Caco-2 (cell line): ENCODE results near the gene CMSS1. TPM values are rescaled to one million over a fixed set of nuclear protein-coding genes. Genes with fewer than 3 reads are reported as not detected.

ENCODE experiments used
- BruUV-seq: library from RNA; stranded (reverse); fragments of 400-500 nt; replicated peaks from 2 replicates; lab custom pipeline; 2021; lab: Mats Ljungman, UMichigan
- CTCF ChIA-PET: fragments of 300-600 bp; sonication (Branson Sonifier 250); formaldehyde crosslinking; loops from one replicate; lab custom pipeline; 2022; ENCODE audit warnings: antibody characterized with exemption; lab: Charles Lee
- POLR2A ChIA-PET: fragments of 300-600 bp; sonication (Branson Sonifier 250); formaldehyde crosslinking; loops from one replicate; lab custom pipeline; 2022; ENCODE audit warnings: antibody characterized with exemption; lab: Charles Lee
- DNase-seq, 2 experiments: peaks; one replicate each; pipeline versions ENCODE4 v3.0.0 to v3.0.0-alpha.2; 2020 to 2022
- H3K27me3 ChIP-seq: replicated peaks from 2 replicates; pipeline ENCODE4 v1.6.0; 2011; ENCODE audit warnings: low read length; ENCODE audit not compliant: control insufficient read depth, insufficient read depth
- H3K36me3 ChIP-seq: 2 replicates; pipeline ENCODE4 v1.5.1; 2011; ENCODE audit warnings: low read length; ENCODE audit not compliant: control insufficient read depth, insufficient read depth
- H3K4me1 ChIP-seq: fragments of 250-450 bp; sonication (Bioruptor Pico); 2 replicates; pipeline ENCODE4 v1.5.1; 2020; ENCODE audit warnings: mild to moderate bottlenecking
- H3K4me3 ChIP-seq: 2 replicates; pipeline ENCODE4 v1.5.1; 2011; ENCODE audit warnings: low read depth, mild to moderate bottlenecking, control low read depth, low read length
- H3K9me3 ChIP-seq: fragments of 250-450 bp; sonication (Bioruptor Pico); 2 replicates; pipeline ENCODE4 v1.5.1; 2020; ENCODE audit warnings: mild to moderate bottlenecking, moderate library complexity
- H3K27ac Mint-ChIP-seq: one replicate; pipeline ENCODE4 v1.8.0; 2022; ENCODE audit warnings: mixed read lengths; ENCODE audit not compliant: unreplicated experiment
- H3K27me3 Mint-ChIP-seq: one replicate; pipeline ENCODE4 v1.8.0; 2022; ENCODE audit warnings: mixed read lengths; ENCODE audit not compliant: insufficient read depth, unreplicated experiment
- H3K36me3 Mint-ChIP-seq: one replicate; pipeline ENCODE4 v1.8.0; 2022; ENCODE audit warnings: mild to moderate bottlenecking, mixed read lengths; ENCODE audit not compliant: insufficient read depth, unreplicated experiment
- H3K4me1 Mint-ChIP-seq: one replicate; pipeline ENCODE4 v1.8.0; 2022; ENCODE audit warnings: low read depth, mixed read lengths; ENCODE audit not compliant: unreplicated experiment
- H3K4me3 Mint-ChIP-seq: one replicate; pipeline ENCODE4 v1.8.0; 2022; ENCODE audit warnings: mild to moderate bottlenecking, moderate library complexity, mixed read lengths; ENCODE audit not compliant: unreplicated experiment
- H3K9me3 Mint-ChIP-seq: one replicate; pipeline ENCODE4 v1.8.0; 2022; ENCODE audit warnings: mixed read lengths; ENCODE audit not compliant: unreplicated experiment
- CTCF ChIP-seq, 2 experiments: fragments of 200-600 bp in 1 of 2; IDR thresholded peaks; 1 replicate in 1 of 2; 2 replicates in 1 of 2; pipeline versions ENCODE4 v1.5.1 to v1.8.0; 2011 to 2022; ENCODE audit warnings: antibody characterized with exemption in 1 of 2, control low read depth in 1 of 2, inconsistent platforms in 1 of 2, low read depth in 1 of 2, low read length in 1 of 2, mild to moderate bottlenecking in 1 of 2, moderate library complexity in 1 of 2; ENCODE audit not compliant: insufficient read depth in 1 of 2, severe bottlenecking in 1 of 2, unreplicated experiment in 1 of 2
- intact Hi-C: fragments of 100-400 bp; cut with micrococcal nuclease; formaldehyde crosslinking; loops from one replicate; pipeline ENCODE4 v1.10.0; 2022; ENCODE audit not compliant: unreplicated experiment
- total RNA-seq: library from RNA; stranded (reverse); gene quantifications from 2 replicates; pipeline ENCODE4 v1.2.3, GENCODE V29; 2022

Gene CMSS1
- total RNA-seq, 1 experiment from 2014 or later: 54.4 TPM

- POLR2A ChIA-PET: no interaction called here
- BruUV-seq: no TSS peak
- CTCF ChIA-PET: no interaction called here
- no peaks in the 10 kb centered on the region for H3K36me3 ChIP-seq
- TF ChIP-seq CTCF (IDR thresholded peaks at IDR 0.05; ENCODE audit: insufficient read depth in 1 of 2, low read depth in 1 of 2, low read length in 1 of 2, severe bottlenecking in 1 of 2, unreplicated experiment in 1 of 2): no peak
- Mint-ChIP-seq H3K4me3 (no peak overlapping the region), H3K9me3 (no peaks in the 10 kb centered on the region), H3K27ac (no peak overlapping the region), H3K36me3 (no peaks in the 10 kb centered on the region), H3K4me1 (peaks cover 26% of the 10 kb centered on the region), H3K27me3 (no peaks in the 10 kb centered on the region)
- H3K4me3 ChIP-seq: no peak overlapping the region
- no peaks in the 10 kb centered on the region for H3K27me3 ChIP-seq
- H3K9me3 ChIP-seq: no peaks in the 10 kb centered on the region
- no peak for DNase-seq
- intact Hi-C loops: no loop called here
- H3K4me1 ChIP-seq: peaks cover 22% of the 10 kb centered on the region; the same call in 1 of the 2 replicates
Observed at GRCh38 chr3:99958222-99958912, 140.7 kb downstream of the CMSS1 start.

GRCh38 chr3:99960123-99960878 lies 142.6 kb downstream of the CMSS1 start:
- Mint-ChIP-seq H3K27ac (no peak overlapping the region), H3K4me1 (peaks cover 36% of the 10 kb centered on the region), H3K36me3 (no peaks in the 10 kb centered on the region), H3K9me3 (no peaks in the 10 kb centered on the region), H3K4me3 (no peak overlapping the region), H3K27me3 (no peaks in the 10 kb centered on the region)
- DNase-seq: no peak
- ChIA-PET CTCF (no interaction called here), POLR2A (no interaction called here)
- no peaks in the 10 kb centered on the region for H3K36me3 ChIP-seq
- H3K4me1 ChIP-seq: peaks cover 27% of the 10 kb centered on the region
- H3K27me3 ChIP-seq: no peaks in the 10 kb centered on the region
- no peaks in the 10 kb centered on the region for H3K9me3 ChIP-seq
- BruUV-seq: no TSS peak
- intact Hi-C loops: no loop called here
- no peak overlapping the region for H3K4me3 ChIP-seq
- TF ChIP-seq CTCF (IDR thresholded peaks at IDR 0.05; ENCODE audit: insufficient read depth in 1 of 2, low read depth in 1 of 2, low read length in 1 of 2, severe bottlenecking in 1 of 2, unreplicated experiment in 1 of 2): no peak

- Mint-ChIP-seq H3K36me3 (no peaks in the 10 kb centered on the region), H3K9me3 (no peaks in the 10 kb centered on the region), H3K4me3 (no peak overlapping the region), H3K27ac (no peak overlapping the region), H3K27me3 (no peaks in the 10 kb centered on the region), H3K4me1 (peaks cover 35% of the 10 kb centered on the region)
- H3K4me1 ChIP-seq: peaks cover 27% of the 10 kb centered on the region
- H3K27me3 ChIP-seq: no peaks in the 10 kb centered on the region
- no peak for DNase-seq
- POLR2A ChIA-PET: no interaction called here
- no peaks in the 10 kb centered on the region for H3K36me3 ChIP-seq
- no TSS peak for BruUV-seq
- no peak for TF ChIP-seq CTCF (IDR thresholded peaks at IDR 0.05; ENCODE audit: insufficient read depth in 1 of 2, low read depth in 1 of 2, low read length in 1 of 2, severe bottlenecking in 1 of 2, unreplicated experiment in 1 of 2)
- CTCF ChIA-PET: no interaction called here
- no peaks in the 10 kb centered on the region for H3K9me3 ChIP-seq
- intact Hi-C loops: no loop called here
- no peak overlapping the region for H3K4me3 ChIP-seq
Observed at GRCh38 chr3:99960941-99961340, 143.3 kb downstream of the CMSS1 start.
